CD4-positive, alpha-beta T cell treated with Interleukin-21 for 1 hour (primary cell): ENCODE data around the gene PRUNE1.
A peak's percentile ranks its signal among the peaks of the same experiment; 100 is the strongest.

Experiments
- DNase-seq: peaks from one replicate; pipeline ENCODE4 v3.0.0-alpha.2; 2020

Gene PRUNE1

DNA sequence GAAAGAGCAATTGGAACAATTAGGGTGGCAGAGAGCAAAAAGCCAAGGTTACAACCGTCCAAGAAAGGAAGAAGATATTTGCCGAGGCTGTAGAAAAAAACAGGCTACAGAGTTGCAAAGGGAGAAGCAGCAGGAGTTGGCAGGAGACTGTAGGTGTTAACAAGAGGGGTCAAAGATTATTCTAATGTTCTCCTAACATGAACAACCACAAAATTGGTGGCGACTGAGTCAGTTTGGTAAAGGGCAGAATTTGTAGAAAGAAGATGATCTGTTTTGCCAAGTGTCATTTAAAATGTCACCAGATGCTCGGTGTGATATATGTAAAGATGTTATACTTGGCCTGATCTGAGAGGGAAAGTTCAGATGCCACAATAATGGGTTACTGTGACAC is 401 bp upstream of the PRUNE1 start:
- DNase-seq, result no peak

GRCh38 chr1:151009206-151009587 is 948 bp downstream of the PRUNE1 start:
- DNase-seq, result no peak

DNA sequence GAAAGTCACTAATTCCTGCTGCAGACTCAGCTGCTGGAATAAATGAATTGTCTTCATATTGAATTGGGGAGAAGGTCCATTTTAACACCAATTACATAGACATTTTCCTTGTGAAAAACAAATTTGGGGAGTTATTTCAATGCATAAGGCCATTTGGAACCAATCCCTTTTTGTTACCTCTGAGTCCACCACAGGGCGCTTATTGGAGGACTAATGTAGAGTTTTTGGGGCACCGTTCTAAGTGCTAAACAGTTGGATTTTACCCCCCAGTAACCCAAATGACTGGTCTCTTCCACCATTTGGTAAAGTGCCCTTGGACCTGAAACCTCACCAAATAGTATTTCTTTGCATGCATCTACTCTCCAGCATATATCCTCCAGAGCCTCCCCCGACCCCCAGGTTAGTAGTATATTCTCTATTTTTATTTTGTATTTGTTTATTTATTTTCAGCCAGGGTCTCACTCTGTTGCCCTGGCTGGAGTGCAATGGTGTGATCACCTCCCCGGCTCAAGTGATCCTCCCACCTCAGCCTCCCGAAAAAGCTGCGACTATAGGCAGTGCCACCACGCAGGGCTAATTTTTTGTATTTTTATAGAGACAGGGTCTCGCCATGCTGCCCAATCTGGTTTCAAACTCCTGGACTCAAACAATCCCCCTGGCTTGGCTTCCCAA is 1.6 kb downstream of the PRUNE1 start:
- no peak for DNase-seq

DNA sequence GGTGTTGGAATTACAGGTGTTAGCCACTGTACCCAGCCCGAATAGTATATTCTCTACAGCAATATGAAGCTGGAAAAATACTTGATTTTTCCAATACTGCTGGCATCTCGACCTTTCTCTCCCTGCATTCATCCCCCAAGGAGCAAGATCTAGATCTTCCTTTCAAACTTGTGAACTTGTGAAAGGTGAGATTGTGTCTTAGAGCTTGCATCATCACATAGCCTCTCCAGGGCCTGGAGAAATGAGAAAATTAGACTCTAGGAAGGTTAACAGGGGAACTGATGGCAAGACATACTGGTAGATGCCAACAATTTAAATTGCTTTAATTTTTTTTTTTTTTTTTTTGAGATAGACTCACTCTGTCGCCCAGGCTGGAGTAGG is 2.1 kb downstream of the PRUNE1 start:
- no peak for DNase-seq

- no peak for DNase-seq
Observed at GRCh38 chr1:151011154-151011850, 3.1 kb downstream of the PRUNE1 start.

- DNase-seq, result no peak
Observed at GRCh38 chr1:151012684-151013471, 4.6 kb downstream of the PRUNE1 start.

DNA sequence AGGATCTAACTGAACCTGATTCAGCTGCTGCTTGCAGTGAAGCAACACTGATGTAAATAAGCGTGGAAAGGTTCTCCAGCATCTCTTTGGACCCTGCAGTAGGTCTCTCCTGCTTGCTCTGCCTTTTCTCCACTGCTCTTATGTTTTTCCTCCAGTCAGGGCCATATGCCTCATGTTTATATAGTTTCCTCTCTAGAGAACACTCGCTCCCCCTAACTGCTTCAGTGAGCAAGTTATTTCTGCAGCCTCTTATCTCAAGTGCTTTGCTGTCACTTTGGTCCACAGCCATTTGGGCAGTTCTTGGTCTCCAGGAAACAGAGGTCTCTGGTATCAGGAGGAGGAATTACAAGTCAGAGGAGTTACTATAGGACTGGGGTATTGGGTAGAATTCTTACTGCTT is 5.3 kb downstream of the PRUNE1 start:
- DNase-seq, result no peak

DNA sequence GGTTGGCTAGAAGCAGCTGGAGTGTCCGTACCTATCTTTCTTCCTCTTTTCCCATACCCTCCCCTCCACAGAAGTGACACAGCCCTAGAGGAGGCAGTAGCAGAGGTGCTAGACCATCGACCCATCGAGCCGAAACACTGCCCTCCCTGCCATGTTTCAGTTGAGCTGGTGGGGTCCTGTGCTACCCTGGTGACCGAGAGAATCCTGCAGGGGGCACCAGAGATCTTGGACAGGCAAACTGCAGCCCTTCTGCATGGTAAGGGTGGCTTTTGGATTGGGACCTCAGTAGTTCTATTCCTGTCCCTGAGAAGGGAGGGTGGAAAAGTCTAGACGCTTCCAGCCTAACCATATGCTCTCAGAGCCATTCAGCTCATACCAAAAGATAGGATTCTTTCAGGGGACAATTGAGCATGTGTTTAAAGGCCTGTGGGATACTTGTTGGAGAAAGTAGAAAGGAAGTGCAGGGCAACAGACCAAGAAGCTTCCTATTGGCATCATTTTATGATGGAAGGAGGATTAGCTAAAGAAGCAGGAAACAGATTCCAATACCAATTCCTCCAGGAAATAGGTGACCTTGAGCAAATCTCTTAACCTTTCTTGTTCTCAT is 16.4 kb downstream of the PRUNE1 start:
- DNase-seq, result peak; percentile 91

- no peak for DNase-seq
Observed at GRCh38 chr1:151026460-151026859, 18.2 kb downstream of the PRUNE1 start.

- DNase-seq, result no peak
Observed at GRCh38 chr1:151032164-151032563, 23.9 kb downstream of the PRUNE1 start.

GRCh38 chr1:151035167-151035566 is 26.9 kb downstream of the PRUNE1 start:
- no peak for DNase-seq

DNA sequence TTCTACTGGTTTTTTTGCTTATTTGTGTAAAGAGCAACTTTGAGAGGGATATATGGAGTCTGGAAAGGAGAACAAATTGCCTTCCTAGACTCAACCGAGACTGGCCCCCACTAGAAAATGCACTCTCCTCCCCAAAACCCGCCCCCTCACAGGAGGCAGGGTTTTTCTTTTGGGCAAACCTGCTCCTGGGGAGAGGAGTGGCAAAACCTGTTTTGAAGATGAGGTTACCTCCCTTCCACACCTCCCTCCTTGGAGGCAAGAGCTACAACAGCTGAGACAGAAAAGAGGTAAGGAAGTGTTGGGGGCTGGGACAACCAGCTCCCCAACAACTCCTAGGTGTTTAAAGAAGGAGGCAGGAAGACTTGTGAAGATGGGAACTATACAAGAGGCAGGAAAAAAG is 28.1 kb downstream of the PRUNE1 start, which contains the start of gene BNIPL:
Gene BNIPL (plus strand): TSS at position 231 of the 400 bp plus-strand sequence. CDS start 140 bp downstream, at position 371.
- DNase-seq, result no peak

DNA sequence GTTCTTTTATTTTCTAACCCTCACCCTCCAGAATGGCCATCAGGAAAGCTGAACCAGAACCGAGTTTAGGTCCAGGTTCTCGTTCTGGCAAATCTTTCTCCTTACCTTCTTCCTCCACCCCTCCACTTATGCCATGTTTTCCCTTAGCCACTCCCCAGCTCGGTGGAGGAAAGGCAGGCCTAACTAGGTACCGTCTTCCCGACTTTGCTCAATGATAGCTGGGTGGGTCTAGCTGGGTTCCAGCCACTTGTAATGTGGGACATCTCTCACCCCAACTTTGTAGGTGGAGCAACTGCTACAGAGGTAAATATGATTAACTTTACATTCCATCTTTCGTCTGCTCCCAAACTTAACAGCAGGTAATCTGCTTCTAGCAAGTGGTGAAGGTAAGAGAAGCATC is 28.8 kb downstream of the PRUNE1 start:
- no peak for DNase-seq

DNA sequence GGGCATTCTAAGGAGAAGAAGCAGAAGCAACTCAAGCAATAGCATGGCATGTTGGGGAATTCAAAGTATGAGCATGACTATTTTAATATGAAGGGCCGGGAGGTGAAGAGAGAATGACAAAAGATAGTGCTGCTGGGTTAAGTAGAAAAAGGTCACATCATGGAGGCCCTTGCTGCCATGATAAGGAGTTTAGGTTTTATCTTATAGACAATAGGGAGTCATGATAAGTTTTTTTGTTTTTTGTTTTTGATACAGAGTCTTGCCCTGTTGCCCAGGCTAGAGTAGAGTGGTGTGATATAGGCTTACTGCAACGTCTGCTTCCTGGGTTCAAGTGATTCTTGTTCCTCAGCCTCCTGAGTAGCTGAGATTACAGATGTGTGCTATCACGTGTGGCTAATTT is 31.3 kb downstream of the PRUNE1 start:
- no peak for DNase-seq

- DNase-seq, result peak; percentile 38
Observed at GRCh38 chr1:151043163-151043562, 34.9 kb downstream of the PRUNE1 start.

- peak; percentile 70 for DNase-seq
Observed at GRCh38 chr1:151047591-151047924, 39.3 kb downstream of the PRUNE1 start, which contains the start of gene C1orf56. Gene C1orf56 (plus strand): TSS chr1:151047751. CDS start chr1:151047848, 97 bp downstream.

GRCh38 chr1:151047925-151048644 is 39.8 kb downstream of the PRUNE1 start:
- DNase-seq, result peak; percentile 67

GRCh38 chr1:151048645-151049032 is 40.4 kb downstream of the PRUNE1 start:
- DNase-seq, result no peak

GRCh38 chr1:151049458-151049857 is 41.2 kb downstream of the PRUNE1 start:
- no peak for DNase-seq

- DNase-seq, result no peak
Observed at GRCh38 chr1:151050051-151050688, 41.9 kb downstream of the PRUNE1 start.

DNA sequence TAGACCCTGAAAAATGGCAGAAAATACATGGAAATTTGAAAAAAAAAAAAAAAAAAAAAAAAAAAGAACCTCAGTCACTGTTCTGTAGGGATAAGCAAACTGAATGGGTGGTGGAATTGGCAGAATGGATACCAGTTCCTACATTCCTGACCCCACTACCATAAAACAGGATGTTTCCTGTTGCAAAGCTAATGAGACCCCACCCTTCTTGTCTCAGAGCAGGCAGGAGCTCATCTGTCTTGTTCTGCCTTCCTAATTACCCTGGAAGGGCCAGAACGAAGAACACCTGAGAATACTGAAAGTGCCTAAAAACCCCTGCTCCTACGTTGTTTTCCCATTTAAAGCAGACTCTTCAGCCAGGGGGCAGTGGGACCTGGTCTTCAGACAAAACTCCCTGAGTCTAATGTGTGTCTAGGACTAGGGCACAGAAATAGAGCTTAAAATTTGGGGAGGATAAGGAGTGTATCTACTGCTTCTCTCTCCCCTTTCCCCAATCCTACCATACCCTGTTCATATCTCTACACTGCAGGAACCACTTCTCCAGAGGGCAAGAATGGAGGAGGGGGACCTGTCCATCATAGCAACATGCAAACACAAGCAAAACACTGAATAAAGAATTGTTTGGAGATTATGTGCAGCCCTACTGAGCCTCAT is 43.2 kb downstream of the PRUNE1 start:
- no peak for DNase-seq
